Activated CD8-positive, alpha-beta memory T cell treated with anti-CD3 and anti-CD28 coated beads for 36 hours (primary cell): ENCODE results near the gene FOXA3. TPM values are rescaled to one million over a fixed set of nuclear protein-coding genes. Genes with fewer than 3 reads are reported as not detected.
"Not testable (repeated sequence)": the region's sequence is repeated elsewhere in the genome, so short reads cannot be mapped to it uniquely, and the experiment has no call there.

Experiments
- CTCF ChIA-PET: fragments of 350-600 bp; sonication (Branson Sonifier 250); formaldehyde crosslinking; loops from one replicate; lab custom pipeline; 2021; ENCODE audit warnings: antibody characterized with exemption; lab: Charles Lee
- POLR2A ChIA-PET: fragments of 350-600 bp; sonication (Branson Sonifier 250); formaldehyde crosslinking; loops from one replicate; lab custom pipeline; 2021; ENCODE audit warnings: antibody characterized with exemption; lab: Charles Lee
- total RNA-seq, 2 experiments: library from RNA; stranded (reverse); gene quantifications; one replicate each; pipeline ENCODE4 v1.2.3, GENCODE V29; 2021

Gene FOXA3
- total RNA-seq, 2 experiments from 2014 or later: 0.52 to 0.74 TPM

GRCh38 chr19:45864629-45865082 lies 530 bp downstream of the FOXA3 start:
- CTCF ChIA-PET: interaction anchor here (0.6 to 4.7 kb wide), 12 partner anchors 8 to 399 kb away, joined by 3 to 65 read pairs (median 3); partner anchors contain the start of genes IRF2BP1 and MYPOP
- POLR2A ChIA-PET: interaction anchor here (0.5 to 2.8 kb wide), 2 partner anchors 18 to 21 kb away, joined by 3 to 19 read pairs; partner anchors contain the start of gene IRF2BP1

- CTCF ChIA-PET: interaction anchor here (1.0 to 4.7 kb wide), 7 partner anchors 8 to 65 kb away, joined by 3 to 65 read pairs (median 23); partner anchors contain the start of genes IRF2BP1 and MYPOP
Measured at GRCh38 chr19:45865269-45865948, 1.3 kb downstream of the FOXA3 start.

GRCh38 chr19:45866400-45867176 lies 2.5 kb downstream of the FOXA3 start:
- POLR2A ChIA-PET: no interaction called here
- CTCF ChIA-PET: interaction anchor here (0.8 to 4.7 kb wide), 3 partner anchors 15 to 50 kb away, joined by 3 to 65 read pairs (median 4); no protein-coding TSS in a partner anchor

More at GRCh38 chr19:45865269-45865948, 1.3 kb downstream of the FOXA3 start:
- POLR2A ChIA-PET: interaction anchor here (0.5 to 2.8 kb wide), 2 partner anchors 17 to 20 kb away, joined by 3 to 19 read pairs; partner anchors contain the start of gene IRF2BP1

GRCh38 chr19:45867241-45867640 lies 3.1 kb downstream of the FOXA3 start:
- POLR2A ChIA-PET: not testable (repeated sequence)
- CTCF ChIA-PET: interaction anchor here (1.6 to 4.7 kb wide), 2 partner anchors 14 to 50 kb away, joined by 4 to 65 read pairs; no protein-coding TSS in a partner anchor

- ChIA-PET CTCF (no interaction called here), POLR2A (no interaction called here)
Measured at GRCh38 chr19:45870798-45871197, 6.7 kb downstream of the FOXA3 start.

GRCh38 chr19:45872095-45872919 lies 8.2 kb downstream of the FOXA3 start:
- CTCF ChIA-PET: interaction anchor here (1.1 to 1.3 kb wide), 3 partner anchors 8 to 11 kb away, joined by 3 to 5 read pairs (median 3); no protein-coding TSS in a partner anchor
- POLR2A ChIA-PET: no interaction called here

GRCh38 chr19:45873219-45873772 lies 9.2 kb downstream of the FOXA3 start:
- CTCF ChIA-PET: interaction anchor here (1.1 to 1.3 kb wide), 2 partner anchors 9 to 10 kb away, joined by 3 to 5 read pairs; no protein-coding TSS in a partner anchor
- POLR2A ChIA-PET: no interaction called here

GRCh38 chr19:45874620-45874966 lies 10.5 kb downstream of the FOXA3 start:
- ChIA-PET POLR2A (no interaction called here), CTCF (no interaction called here)

GRCh38 chr19:45876161-45876410 lies 12.0 kb downstream of the FOXA3 start:
- POLR2A ChIA-PET: no interaction called here
- CTCF ChIA-PET: interaction anchor here (0.7 to 1.2 kb wide), 3 partner anchors 9 to 396 kb away, joined by 3 read pairs; no protein-coding TSS in a partner anchor

GRCh38 chr19:45876411-45877197 lies 12.5 kb downstream of the FOXA3 start:
- ChIA-PET POLR2A (interaction anchor here (0.8 kb wide), 1 partner anchor 10 kb away, joined by 4 read pairs; the partner anchor contains the start of gene IRF2BP1), CTCF (interaction anchor here (0.7 to 1.2 kb wide), 3 partner anchors 9 to 395 kb away, joined by 3 read pairs; no protein-coding TSS in a partner anchor)

- CTCF ChIA-PET: no interaction called here
- POLR2A ChIA-PET: no interaction called here
Measured at GRCh38 chr19:45878043-45878794, 14.1 kb downstream of the FOXA3 start.

- POLR2A ChIA-PET: no interaction called here
- CTCF ChIA-PET: interaction anchor here (5.2 kb wide), 1 partner anchor 14 kb away, joined by 65 read pairs; the partner anchor contains the start of genes FOXA3 and SYMPK
Measured at GRCh38 chr19:45879055-45879454, 14.9 kb downstream of the FOXA3 start.

- POLR2A ChIA-PET: no interaction called here
- CTCF ChIA-PET: interaction anchor here (0.6 to 5.2 kb wide), 3 partner anchors 12 to 446 kb away, joined by 4 to 65 read pairs (median 4); partner anchors contain the start of genes FOXA3 and SYMPK
Measured at GRCh38 chr19:45879971-45880370, 15.8 kb downstream of the FOXA3 start.

GRCh38 chr19:45881082-45881908 lies 17.2 kb downstream of the FOXA3 start:
- POLR2A ChIA-PET: interaction anchor here (0.7 kb wide), 1 partner anchor 44 kb away, joined by 11 read pairs; no protein-coding TSS in a partner anchor
- CTCF ChIA-PET: interaction anchor here (0.6 to 5.2 kb wide), 4 partner anchors 16 to 191 kb away, joined by 3 to 65 read pairs (median 12); partner anchors contain the start of genes FOXA3 and SYMPK

GRCh38 chr19:45881909-45882528 lies 17.9 kb downstream of the FOXA3 start:
- CTCF ChIA-PET: interaction anchor here (0.6 to 5.2 kb wide), 6 partner anchors 17 to 192 kb away, joined by 3 to 65 read pairs (median 4); partner anchors contain the start of genes FOXA3, QPCTL and SYMPK
- POLR2A ChIA-PET: interaction anchor here (0.6 to 0.9 kb wide), 2 partner anchors 17 to 113 kb away, joined by 3 to 17 read pairs; partner anchors contain the start of gene SIX5
